ENCODE data around the gene SPATA6L.
"Not testable (repeated sequence)": the region's sequence is repeated elsewhere in the genome, so short reads cannot be mapped to it uniquely, and the experiment has no call there.

SPATA6L gene

DNA sequence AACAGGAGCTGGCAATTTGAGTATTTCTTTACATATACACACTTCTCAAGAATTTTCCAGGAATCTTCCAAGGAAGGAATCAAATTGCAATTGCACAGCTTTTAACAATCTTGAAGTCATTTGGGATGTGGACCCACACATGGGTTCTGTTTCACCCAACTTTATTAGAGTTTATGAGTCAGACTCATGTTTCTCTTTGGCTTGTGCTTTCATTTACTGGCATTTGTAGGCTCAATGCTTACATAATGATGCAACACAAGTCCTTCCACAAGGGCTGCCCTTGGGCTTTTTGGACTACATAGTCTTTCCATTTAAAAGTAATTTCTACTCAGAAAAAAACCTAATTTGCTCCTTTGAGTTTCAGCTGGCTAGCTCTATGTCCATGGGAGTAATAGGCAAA lies 8.5 kb upstream of the SPATA6L start:
- DNase-seq, result no peak

DNA sequence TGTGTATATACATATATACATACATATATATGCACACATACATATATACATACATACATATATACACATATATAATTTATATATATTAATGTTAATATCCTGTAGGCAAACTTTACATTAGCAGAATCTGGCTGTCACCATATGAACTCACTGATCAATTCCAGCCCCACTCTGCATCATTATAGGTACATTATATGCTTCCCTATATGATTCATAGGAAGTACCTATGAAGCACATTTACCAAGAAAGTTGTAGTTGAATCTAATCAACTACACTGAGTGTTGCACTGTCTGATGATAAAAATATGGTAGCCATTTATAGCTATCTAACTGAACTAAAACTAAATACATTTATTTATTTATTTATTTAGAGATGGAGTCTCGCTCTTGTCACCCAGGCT lies 5.5 kb upstream of the SPATA6L start:
- no peak for DNase-seq

DNA sequence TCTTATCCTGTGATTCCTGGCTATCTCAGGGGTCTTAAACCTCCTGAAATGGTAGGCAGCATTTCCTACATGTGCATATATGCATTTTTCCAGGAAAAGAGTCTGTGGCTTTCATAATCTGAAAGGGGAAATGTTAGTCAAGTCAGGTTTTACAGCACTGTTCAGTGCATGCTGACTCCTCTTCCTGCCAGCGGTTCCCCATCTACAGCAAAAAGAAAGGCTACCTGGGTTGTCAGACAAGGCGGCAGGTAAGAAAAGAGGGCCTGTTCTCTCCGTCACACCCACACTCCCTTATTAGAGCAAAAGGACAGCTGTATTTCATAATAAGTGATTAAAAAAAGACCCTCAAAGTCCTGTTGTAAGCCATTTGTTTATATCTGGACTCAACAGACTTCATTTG lies 4.3 kb upstream of the SPATA6L start:
- peak in 1 of 2 experiments; percentile 40 for DNase-seq

DNA sequence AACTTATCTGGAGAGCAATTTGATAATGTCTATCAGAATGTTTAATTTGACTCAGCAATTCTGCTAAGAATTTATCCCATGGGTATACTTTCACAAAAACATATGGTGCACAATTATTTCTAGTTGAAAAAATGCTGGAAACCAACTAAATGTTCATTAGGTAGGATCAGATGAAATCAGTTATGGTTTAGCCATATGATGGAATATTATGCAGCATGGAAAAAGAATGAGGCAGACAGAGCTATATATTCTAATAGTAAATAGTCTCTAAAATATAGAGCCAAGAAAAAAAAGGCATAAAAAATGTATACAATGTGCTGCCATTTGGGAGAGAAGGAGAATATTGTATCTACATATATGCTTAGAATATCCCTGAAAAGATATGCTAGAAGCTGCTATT lies 3.6 kb upstream of the SPATA6L start:
- DNase-seq, result no peak

DNA sequence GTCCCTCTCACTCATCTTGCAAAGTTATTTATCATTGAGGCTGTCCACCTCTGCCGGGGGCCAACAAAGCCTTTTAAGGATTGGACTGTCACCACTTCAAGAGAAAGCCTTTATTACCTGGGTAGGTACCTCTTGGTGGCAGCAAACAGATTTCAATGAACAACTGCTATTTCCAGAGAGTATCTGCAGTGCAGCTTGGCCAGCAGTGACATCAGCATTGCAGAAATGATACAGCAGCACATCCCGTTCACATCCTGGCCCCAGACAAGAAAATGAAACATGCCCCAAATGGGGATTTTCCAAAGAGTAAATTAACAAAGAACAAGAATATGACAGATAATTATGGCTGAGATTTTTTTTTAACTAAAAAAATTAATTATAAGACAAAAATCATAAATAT lies 2.3 kb upstream of the SPATA6L start:
- no peak for DNase-seq

DNA sequence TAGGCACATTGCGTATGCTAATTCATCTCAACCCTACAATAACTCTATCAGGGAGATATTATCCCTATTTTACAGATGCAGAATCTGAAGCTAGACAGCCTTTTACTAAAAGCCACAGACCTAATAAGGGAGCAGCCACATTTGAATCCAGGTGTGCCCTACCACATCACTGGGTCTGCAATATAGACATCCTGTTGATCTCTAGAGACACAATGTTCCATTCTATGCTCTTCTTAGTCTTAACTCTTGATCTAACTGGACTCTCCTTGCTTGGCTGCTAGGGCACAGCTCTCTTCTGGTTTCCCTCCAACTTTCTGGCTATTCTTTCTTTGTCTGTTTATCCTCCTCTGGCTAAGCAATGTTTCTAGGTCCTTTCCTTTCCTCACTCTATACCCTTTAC lies 1.4 kb upstream of the SPATA6L start:
- DNase-seq, result no peak

DNA sequence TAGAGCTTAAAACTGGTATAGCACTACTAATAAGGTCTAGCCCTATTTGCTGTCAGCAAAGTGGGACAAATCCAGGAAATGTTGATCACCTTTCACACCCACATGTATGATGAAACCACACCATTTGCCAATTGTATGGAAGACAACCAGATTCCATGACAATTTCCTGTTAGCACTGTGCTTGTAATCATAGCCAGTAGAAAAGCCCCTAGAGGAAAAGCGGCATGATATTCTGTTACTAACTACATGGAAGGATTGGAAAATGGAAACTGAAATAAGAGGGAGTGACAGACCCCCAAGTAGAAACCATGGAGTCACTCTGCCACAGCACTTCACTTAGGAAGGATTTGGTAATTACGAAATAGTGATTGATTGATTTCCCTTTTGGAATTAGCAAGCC lies 923 bp downstream of the SPATA6L start:
- no peak for DNase-seq

DNA sequence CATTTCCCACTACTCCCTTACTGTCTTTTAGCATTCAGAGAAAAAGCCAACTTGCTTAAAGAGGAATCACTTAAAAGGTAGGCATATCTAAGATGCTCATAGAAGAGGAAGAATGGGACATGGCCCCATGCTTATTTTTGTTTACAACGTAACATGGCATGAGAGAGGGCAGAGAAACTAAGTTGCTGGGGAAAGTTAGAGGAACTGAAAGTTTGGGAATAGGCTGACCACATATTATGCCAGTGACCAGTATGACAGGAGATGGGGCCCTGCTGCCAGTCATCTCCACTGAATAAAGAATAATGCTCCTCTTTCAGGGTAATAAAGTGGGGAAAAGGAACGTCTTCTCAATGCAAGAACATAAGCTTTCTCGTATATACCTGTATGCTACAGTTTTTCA lies 2.3 kb downstream of the SPATA6L start:
- DNase-seq, result no peak

DNA sequence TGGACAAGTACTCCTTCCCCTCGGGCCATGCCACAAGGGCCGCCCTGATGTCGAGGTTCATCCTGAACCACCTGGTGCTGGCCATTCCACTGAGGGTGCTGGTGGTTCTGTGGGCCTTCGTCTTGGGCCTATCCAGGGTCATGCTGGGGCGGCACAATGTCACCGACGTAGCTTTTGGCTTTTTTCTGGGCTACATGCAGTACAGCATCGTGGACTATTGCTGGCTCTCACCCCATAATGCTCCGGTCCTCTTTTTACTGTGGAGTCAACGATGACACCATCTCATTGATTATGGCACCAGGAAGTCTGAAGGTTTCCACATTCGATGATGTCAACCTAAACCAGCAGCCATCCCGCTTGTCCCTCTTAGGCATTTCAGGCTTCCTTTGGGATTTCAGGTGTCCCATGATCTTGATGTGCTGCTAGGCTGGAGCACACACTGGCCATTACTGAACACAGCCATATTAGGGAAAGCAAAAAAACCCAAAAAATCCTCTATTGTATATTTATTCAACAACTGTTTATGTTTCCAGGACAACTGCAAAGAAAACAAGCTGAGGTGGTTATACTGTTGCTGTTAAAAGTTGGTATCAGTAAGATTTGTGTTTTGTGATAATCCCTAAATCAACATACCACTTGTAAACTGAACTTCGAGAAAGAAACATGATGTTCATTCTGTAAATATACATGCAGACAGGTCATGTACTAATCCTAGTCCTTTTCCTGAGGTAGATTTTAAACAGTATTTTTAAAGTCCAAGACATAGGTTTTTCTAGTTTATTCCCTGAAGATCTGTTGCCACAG lies 3.1 kb downstream of the SPATA6L start:
- no peak for DNase-seq

DNA sequence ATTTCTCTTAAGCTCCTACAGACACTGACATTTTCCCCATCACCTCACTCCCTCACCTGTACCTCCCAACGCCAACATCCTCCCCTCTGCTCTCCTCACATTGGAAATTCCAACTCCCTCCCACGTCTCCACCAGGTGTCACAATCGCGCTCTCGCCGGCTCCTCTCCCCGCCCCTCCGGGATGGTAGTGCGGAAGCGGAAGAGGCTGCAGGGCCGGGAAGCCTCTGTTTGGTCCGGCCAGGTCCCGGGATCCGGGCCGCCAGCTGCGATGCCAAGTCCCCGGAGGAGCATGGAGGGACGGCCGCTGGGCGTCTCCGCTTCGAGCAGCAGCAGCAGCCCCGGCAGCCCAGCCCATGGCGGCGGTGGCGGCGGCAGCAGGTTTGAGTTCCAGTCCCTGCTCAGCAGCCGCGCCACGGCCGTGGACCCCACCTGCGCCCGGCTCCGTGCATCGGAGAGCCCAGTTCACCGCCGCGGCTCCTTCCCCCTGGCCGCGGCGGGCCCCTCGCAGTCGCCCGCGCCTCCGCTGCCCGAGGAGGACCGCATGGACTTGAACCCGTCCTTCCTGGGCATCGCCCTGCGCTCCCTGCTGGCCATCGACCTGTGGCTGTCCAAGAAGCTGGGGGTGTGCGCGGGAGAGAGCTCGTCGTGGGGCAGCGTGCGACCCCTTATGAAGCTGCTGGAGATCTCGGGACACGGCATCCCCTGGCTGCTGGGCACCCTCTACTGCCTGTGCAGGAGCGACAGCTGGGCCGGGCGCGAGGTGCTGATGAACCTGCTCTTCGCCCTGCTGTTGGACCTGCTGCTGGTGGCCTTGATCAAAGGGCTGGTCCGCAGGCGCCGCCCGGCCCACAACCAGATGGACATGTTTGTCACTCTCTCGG lies 3.9 kb downstream of the SPATA6L start, which contains the start of gene PLPP6:
TSS of gene PLPP6 (plus strand) at position 187 of the 881 bp plus-strand sequence. CDS start at position 269, 82 bp downstream.
- DNase-seq, result peak; percentile 56 to 57

DNA sequence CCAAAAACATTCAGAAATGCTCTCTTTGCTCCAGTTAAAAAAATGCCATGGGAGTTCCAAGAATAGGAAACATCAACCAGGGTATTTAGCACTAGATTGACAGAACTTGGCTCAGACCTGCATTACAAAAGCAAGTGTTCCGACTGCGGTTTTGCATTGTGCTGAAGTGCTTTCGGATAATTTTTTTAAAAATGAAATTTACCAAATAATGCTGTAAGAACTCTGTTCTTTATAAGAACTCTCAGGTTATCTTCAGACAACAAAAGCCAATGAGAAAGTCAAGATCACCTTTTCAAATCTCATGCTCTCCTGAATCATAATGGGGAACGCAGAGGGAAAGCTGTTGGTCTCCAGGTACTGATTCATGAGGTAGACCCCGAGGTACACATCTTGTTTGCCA lies 4.7 kb downstream of the SPATA6L start:
- peak in 1 of 2 experiments; percentile 8 for DNase-seq

DNA sequence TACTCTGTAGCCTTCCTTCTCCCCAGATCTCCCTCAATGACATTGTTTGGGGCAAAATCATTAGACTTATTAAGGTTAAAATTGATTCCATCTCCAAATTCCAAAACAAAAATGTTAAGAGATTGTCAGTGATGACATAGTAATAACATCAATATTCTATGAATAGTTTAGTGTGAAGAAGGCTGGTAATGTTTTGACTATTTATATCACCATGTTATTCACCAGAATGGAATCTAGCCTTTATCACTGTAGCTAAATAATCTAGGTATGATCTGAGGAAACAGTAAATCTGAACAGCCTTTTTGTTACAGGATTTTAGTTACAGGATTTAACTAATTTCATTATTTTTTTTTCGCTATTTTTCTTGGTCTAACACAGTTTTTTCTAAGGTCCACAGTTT lies 5.1 kb downstream of the SPATA6L start:
- no peak for DNase-seq

DNA sequence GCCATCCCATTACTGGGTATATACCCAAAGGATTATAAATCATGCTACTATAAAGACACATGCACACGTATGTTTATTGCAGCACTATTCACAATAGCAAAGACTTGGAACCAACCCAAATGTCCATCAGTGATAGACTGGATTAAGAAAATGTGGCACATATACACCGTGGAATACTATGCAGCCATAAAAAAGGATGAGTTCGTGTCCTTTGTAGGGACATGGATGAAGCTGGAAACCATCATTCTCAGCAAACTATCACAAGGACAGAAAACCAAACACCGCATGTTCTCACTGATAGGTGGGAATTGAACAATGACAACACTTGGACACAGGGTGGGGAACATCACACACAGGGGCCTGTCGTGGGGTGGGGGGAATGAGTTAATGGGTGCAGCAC lies 5.6 kb downstream of the SPATA6L start:
- not testable (repeated sequence) for DNase-seq

DNA sequence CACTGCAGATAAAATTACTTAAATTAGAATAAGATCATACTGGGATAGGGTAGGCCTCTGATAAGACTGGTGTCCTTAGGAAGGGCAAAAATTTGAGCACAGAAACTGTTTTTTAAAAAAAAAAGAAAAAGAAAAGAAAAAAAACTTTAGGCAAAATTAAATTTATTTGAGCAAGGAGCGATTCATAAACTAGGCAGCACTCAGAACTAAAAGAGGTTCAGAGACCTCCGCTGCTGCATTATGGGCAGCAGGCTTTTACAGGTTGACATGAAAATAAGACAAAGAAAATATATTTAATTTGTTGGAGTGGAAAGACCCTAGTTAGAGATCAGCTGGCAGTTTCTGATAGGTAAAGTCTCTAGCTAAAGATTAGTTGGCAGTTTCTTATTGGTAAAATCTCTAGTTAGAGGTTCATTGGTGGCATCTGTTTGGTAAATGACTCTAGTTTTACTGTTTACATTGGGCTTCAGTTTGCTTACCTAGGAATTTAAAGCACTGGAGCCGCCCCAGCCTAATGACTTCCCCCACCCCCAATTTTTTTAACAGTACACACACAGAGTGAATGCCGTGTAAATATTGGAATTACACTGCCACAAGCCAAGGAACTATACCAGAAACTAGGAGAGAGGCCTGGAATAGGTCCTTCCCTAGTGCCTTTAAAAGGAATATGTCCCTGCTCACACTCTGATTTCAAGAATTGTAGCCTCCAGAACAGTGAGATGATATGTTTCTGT lies 8.7 kb downstream of the SPATA6L start:
- no peak for DNase-seq

DNA sequence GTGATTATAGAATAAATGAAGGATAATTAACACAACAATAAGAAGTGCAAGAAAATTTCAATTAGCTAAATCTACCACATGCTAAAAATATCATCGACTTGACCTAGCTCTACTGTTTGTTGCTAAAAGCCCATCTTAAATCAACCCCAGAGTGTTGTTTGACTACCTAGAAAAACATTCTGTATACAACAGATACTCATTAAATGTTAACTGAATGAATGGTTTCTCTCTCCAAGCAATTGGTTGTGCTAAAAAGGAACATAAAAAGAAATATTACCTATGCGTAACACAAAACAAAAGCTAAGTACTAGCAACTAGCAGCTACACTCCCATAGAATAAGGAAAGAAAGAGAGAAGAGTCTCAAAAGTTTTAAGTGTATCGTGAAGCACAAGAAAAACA lies 9.7 kb downstream of the SPATA6L start:
- DNase-seq, result no peak

DNA sequence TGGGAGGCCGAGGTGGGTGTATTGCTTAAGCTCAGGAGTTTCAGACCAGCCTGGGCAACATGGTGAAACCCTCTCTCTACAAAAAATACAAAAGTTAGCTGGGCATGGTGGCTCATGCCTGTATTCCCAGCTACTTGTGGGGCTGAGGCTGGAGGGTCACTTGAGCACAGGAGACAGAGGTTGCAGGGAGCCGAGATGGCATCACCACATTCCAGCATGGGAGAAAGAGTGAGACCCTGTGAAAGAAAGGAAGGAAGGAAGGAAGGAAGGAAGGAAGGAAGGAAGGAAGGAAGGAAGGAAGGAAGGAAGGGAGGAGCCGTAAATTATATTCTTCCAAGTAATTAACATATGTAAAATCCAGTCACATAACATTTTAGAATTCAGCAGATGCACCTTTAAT lies 10.1 kb downstream of the SPATA6L start:
- not testable (repeated sequence) for DNase-seq

DNA sequence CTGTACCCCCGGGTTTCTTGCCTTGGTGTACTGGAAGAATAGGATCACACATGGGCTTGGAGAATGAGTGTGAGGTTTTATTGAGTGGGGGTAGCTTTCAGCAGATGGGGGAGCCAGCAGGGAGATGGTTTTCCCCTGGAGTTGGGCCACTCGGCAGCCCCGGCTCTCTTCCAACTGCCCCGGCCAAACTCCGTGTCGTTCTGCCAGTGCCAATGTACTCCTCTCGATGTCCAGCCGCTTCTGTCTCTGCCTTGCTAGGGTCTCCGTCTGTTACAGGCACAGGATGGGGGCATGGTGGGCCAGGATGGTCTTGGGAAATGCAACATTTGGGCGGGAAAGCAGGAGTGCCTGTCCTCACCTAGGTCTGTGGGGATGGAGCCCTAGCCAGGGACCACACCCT lies 11.7 kb downstream of the SPATA6L start:
- DNase-seq, result no peak

DNA sequence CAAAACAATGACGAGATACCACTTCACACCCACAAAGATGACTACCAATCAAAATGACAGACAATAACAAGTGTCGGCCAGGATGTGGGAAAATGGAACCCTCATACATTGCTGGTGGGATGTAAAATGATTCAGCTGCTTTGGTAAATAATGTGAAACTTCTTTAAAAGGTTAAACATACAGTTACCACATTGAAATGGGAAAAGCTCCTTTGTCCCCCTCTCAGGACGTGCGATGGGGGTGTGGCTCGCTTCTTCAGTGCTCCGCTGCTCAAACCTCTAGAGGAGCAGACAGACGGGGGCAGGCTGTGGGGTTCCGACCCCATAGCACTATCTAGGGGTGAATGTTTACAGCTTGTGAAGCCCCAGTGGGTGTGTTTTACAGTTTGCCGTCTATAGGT lies 12.2 kb downstream of the SPATA6L start:
- no peak for DNase-seq

DNA sequence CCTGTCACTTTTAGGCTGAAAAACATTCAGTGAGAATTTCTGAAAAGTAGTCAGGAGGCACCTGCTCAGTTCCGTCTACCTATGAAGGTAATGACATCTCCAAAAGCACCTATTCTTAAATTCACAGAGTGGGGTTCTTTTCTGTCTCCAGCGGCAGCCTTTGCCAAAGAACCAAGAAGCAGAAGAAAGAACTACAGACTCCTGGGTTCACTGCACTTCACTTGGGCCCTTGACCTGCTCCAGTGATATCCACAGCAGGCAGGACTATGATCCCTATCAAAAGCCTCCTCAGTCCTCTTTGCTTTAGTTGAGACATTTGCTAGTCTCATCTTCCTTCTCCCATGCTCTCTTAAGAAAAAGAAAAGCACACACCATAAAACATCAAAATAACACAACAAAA lies 23.9 kb downstream of the SPATA6L start:
- DNase-seq, result no peak

DNA sequence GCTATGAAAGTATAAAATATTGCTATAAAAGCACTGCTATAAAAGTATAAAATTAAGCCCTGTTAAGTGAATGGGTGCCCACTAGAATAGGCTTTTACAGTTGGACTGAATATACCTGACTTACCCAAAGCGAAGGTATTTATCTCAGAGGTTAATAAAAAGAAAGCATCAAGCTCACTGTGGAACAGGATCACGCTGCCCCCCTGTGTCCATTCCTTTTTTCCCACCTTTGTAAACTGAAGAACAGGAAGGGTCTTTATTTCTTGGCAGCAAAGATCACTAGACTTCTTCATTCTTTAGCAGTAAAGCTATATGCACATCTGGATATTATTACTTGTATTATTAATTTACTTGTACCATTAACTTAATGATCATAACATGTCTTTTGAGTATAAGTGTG lies 26.3 kb downstream of the SPATA6L start:
- DNase-seq, result peak; percentile 16 to 33

DNA sequence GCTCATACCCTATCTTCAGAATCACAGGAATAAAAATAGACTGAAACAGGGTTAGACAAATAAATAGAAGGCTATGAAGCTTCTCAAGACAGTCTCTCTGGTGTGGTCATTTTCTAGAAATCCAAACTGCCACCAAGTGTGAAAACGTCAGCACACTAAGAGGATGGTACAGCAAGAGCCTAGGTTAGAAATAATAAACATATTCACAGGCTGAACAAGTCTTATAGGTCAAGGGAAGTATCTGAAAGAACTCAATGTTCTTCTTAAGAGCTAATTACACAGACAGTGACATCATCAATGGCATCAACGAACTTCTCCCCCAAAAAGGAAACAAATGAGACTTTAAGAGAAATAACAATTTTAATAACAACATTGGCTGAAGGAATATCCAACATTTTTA lies 26.9 kb downstream of the SPATA6L start:
- no peak for DNase-seq

DNA sequence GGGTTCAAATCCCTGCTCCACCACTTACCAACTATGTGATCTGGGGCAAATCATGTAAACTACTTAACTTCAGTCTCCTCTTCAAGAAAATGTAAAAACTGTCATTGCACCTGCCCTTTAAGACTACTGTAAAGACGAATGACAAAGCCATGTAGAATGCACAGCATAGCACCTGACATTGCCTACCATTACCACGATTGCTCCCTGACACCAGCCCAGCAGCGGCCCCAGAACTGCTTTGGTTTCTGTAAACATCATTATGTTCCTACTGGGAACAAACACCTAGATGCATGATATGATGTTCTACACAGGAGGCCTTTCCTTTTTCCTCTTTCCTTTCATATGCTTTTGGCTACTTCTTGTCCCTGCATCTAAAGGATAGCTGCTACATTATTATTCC lies 27.3 kb downstream of the SPATA6L start:
- DNase-seq, result no peak

DNA sequence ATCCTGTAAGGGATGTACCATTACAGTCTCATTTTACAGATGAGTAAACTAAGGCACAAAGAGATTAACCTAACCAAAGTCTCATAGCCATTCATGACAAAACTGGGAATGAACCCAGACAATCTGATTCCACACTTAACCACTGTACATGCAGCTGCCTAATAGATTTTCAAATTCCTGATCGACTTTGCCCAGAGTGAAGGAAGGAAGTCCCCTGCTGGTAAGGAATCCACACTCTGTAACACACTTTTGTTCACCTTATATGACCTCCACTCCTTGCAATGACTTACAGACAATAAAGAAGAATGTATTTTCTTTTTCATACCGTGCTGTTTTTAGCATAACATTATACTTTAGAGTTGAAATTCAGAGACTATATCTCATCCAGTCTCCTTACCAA lies 35.4 kb downstream of the SPATA6L start:
- no peak for DNase-seq
